ENCODE measurements around the gene CLIP3.
A peak's percentile ranks its signal among the peaks of the same experiment; 100 is the strongest.
"Not testable (repeated sequence)": the region's sequence is repeated elsewhere in the genome, so short reads cannot be mapped to it uniquely, and the experiment has no call there.

CLIP3 gene, protein sequence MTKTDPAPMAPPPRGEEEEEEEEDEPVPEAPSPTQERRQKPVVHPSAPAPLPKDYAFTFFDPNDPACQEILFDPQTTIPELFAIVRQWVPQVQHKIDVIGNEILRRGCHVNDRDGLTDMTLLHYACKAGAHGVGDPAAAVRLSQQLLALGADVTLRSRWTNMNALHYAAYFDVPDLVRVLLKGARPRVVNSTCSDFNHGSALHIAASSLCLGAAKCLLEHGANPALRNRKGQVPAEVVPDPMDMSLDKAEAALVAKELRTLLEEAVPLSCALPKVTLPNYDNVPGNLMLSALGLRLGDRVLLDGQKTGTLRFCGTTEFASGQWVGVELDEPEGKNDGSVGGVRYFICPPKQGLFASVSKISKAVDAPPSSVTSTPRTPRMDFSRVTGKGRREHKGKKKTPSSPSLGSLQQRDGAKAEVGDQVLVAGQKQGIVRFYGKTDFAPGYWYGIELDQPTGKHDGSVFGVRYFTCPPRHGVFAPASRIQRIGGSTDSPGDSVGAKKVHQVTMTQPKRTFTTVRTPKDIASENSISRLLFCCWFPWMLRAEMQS

DNA sequence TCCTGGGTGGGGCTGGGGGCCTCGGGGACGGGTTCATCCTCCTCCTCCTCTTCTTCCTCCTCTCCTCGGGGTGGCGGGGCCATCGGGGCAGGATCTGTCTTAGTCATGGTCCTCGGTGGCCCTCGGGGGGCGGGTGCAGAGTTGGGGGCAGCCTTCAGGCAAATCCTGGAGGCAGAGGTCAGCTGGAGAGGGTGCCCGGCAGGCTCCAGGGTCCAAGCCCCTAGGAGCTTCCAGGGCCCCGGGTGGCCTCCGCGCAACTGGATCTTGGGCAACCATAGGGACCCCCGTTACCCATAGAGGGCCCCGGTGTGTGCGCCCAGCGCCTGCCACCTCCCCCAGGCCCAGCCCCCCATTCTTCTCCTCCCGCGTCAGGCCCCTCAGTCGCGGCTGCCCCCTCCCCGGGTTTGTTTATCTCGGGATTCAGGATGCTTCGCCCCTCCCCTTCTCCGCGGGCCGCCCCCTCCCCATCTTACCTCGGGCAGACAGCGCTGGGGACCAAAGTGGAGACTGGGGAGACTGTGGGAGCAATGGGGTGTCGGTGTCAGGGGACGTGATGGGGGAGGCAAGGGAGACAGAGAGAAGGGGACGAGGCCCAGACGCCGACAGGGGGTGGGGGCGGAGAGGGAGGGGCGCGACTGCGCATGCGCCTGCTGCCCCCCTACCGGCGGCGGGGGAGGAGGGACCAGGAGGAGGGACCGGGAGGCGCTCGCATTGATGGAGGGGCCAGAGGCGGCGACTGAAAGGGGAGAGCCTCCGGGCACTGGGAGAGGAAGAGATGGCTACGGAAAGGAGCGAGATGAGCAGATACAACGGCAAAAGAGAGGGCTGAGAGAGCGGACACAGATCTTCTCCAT is at the start of gene CLIP3:
Gene CLIP3, minus strand, starts transcription at position 623 of the 854 bp plus-strand sequence. Its CDS starts 516 bp downstream, at position 107.
- H3K4me3 ChIP-seq (ENCODE audit: low read depth, low read length), result peak within 1 kb of the TSS; percentile 35
- peak; percentile 27 for DNase-seq (ENCODE audit: low read depth)
- TF ChIP-seq, protein P1, sequence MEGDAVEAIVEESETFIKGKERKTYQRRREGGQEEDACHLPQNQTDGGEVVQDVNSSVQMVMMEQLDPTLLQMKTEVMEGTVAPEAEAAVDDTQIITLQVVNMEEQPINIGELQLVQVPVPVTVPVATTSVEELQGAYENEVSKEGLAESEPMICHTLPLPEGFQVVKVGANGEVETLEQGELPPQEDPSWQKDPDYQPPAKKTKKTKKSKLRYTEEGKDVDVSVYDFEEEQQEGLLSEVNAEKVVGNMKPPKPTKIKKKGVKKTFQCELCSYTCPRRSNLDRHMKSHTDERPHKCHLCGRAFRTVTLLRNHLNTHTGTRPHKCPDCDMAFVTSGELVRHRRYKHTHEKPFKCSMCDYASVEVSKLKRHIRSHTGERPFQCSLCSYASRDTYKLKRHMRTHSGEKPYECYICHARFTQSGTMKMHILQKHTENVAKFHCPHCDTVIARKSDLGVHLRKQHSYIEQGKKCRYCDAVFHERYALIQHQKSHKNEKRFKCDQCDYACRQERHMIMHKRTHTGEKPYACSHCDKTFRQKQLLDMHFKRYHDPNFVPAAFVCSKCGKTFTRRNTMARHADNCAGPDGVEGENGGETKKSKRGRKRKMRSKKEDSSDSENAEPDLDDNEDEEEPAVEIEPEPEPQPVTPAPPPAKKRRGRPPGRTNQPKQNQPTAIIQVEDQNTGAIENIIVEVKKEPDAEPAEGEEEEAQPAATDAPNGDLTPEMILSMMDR (IDR thresholded peaks at IDR 0.05; ENCODE audit: insufficient read depth, low read depth, low read length, missing control alignments), result no peak

DNA sequence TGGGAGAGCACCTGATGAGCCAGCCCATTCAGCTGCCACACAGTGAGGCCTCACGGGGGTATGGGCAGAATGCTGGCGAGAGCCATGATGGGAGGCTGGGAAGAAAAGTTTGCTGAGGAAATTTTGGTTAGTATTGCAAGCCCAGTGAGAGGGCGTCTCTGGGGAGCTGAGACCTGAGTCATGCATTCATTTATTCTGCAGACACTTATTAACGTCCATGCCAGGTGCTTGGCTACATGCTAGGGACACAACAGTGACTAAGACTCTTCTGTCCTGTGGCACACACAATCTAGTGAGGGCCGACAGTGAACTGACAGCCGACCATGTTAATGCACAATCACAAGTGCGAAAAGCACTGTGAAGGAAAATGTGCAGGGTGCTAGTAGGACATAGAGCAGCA is 49.2 kb upstream of the CLIP3 start:
- no peak for DNase-seq (ENCODE audit: low read depth)
- no peak overlapping the region for H3K4me3 ChIP-seq (ENCODE audit: low read depth, low read length)
- TF ChIP-seq, protein P1 (IDR thresholded peaks at IDR 0.05; ENCODE audit: insufficient read depth, low read depth, low read length, missing control alignments), result no peak

DNA sequence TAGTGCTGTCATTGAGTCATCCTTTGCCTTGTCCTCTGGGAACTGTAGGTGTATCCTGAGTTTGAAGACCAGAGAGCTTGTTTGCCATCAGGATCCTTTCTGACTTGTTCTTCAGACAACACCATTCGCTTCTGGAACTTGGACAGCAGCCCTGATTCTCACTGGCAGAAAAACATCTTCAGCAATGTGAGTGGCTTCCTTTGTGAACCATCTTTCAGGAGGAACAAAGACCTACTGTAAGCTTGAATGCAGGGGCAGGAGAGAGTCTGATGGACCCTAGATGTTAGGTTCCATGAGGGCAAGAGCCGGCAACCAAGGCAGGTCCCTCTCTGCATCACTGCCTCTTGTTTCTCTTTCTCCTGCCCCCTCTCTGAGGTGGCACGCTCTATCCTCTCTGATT is 48.7 kb upstream of the CLIP3 start:
- no peak overlapping the region for H3K4me3 ChIP-seq (ENCODE audit: low read depth, low read length)
- no peak for DNase-seq (ENCODE audit: low read depth)
- TF ChIP-seq, protein P1 (IDR thresholded peaks at IDR 0.05; ENCODE audit: insufficient read depth, low read depth, low read length, missing control alignments), result no peak

DNA sequence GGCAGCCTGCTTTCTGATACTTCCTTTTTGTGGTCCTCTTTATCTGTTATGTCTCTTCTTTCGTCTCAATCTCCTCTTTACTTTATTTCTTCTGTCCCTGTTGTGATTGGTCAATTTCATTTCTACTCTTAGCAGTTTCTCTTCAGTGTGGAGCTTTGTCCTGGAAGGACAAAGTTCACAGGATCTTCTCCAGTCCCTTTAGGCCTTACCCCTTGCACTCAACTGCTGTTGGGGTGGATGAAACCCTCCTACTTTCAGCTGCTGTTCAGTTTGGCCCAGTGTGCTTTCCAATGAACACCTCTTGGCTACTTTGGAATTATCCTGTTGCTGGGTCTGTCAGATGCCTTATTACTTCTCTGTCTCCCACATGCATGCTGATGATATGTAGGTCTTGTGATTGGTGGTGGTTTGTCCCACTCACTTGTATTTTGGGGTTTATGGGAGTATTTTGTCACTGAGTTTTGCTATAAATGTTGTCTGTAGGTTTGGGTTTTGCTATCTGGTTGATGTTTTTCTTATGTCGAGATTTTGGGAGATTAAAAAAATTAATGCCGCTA is 46.8 kb upstream of the CLIP3 start:
- no peak overlapping the region for H3K4me3 ChIP-seq (ENCODE audit: low read depth, low read length)
- TF ChIP-seq, protein P1 (IDR thresholded peaks at IDR 0.05; ENCODE audit: insufficient read depth, low read depth, low read length, missing control alignments), result no peak
- no peak for DNase-seq (ENCODE audit: low read depth)

DNA sequence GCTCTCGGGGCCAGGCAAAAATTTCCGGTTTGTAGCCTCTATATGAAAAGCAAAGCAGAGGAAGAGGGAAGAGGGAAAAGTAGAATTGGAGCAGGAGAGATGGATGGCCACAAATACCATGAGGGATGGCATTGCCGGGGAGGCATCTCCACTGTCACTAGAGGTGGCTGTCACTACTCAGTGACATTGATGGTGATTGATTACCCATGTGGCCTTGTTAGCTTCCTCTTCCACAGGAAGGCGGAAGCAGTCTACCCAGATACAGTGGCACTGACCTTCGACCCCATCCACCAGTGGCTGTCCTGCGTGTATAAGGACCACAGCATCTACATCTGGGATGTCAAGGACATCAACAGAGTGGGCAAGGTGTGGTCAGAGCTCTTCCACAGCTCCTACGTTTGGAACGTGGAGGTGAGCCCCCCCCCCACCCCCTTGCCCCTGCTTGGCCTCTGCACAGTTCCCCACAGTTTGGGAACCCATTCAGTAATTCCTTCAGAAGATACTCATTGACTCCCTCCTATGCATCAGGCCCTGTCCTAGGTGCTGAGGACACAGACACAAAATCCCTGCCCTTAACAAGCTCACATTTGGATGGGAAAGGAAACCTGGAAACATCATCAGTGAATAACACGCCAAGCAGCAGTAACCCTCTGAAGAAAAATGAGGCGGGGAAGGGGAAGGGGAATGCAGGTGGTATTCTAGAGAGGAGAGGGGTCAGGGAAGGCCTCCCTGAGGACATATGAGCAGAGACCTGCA is 40.6 kb upstream of the CLIP3 start:
- H3K4me3 ChIP-seq (ENCODE audit: low read depth, low read length), result no peak overlapping the region
- TF ChIP-seq, protein P1 (IDR thresholded peaks at IDR 0.05; ENCODE audit: insufficient read depth, low read depth, low read length, missing control alignments), result no peak
- DNase-seq (ENCODE audit: low read depth), result no peak

DNA sequence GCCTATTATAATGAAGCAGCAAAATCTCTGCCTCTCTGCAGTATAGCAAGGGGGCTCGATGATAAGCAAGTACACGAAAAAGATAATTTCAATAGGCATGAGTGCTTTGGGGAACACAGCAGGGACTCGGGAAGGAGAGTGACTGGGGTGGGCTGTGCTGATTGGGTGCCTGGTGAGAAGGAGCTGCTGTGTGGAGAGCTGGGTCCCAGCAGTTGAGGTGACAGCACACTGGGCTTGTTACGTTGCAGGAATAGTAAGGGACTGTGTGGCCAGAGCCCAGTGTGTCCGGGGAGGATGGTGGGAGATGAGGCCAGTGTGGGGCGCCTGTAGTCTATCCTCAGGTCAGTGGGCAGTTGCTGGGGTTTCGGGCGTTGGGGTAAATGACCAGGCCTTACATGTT is 39.4 kb upstream of the CLIP3 start:
- H3K4me3 ChIP-seq (ENCODE audit: low read depth, low read length), result no peak overlapping the region
- TF ChIP-seq, protein P1 (IDR thresholded peaks at IDR 0.05; ENCODE audit: insufficient read depth, low read depth, low read length, missing control alignments), result no peak

DNA sequence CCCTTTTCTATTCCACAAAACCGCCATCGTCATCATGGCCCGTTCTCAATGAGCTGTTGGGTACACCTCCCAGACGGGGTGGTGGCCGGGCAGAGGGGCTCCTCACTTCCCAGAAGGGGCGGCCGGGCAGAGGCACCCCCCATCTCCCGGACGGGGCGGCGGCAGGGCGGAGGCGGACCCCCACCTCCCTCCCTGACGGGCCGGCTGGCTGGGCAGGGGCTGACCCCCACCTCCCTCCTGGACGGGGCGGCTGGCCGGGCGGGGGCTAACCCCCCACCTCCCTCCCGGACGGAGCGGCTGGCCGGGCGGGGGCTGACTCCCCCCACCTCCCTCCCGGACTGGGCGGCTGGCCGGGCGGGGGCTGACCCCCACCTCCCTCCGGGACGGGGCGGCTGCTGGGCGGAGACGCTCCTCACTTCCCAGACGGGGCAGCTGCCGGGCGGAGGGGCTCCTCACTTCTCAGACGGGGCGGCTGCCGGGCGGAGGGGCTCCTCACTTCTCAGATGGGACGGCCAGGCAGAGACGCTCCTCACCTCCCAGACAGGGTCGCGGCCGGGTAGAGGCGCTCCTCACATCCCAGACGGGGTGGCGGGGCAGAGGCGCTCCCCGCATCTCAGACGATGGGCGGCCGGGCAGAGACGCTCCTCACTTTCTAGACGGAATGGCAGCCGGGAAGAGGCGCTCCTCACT is 36.3 kb upstream of the CLIP3 start:
- not testable (repeated sequence) for H3K4me3 ChIP-seq (ENCODE audit: low read depth, low read length)

More for the DNA sequence above, 39.4 kb upstream of the CLIP3 start:
- DNase-seq (ENCODE audit: low read depth), result no peak

More for the DNA sequence above, 36.3 kb upstream of the CLIP3 start:
- DNase-seq (ENCODE audit: low read depth), result not testable (repeated sequence)
